GM18909 (cell line): Measurements from ENCODE around the gene ASTL.
A peak's percentile ranks its signal among the peaks of the same experiment; 100 is the strongest.

Experiments used
- ATAC-seq: cut with Tn5 transposase; IDR thresholded peaks from one replicate; pipeline ENCODE4 v1.9.1; 2021; ENCODE audit warnings: mild to moderate bottlenecking; ENCODE audit not compliant: unreplicated experiment, poor library complexity

The ASTL gene

DNA sequence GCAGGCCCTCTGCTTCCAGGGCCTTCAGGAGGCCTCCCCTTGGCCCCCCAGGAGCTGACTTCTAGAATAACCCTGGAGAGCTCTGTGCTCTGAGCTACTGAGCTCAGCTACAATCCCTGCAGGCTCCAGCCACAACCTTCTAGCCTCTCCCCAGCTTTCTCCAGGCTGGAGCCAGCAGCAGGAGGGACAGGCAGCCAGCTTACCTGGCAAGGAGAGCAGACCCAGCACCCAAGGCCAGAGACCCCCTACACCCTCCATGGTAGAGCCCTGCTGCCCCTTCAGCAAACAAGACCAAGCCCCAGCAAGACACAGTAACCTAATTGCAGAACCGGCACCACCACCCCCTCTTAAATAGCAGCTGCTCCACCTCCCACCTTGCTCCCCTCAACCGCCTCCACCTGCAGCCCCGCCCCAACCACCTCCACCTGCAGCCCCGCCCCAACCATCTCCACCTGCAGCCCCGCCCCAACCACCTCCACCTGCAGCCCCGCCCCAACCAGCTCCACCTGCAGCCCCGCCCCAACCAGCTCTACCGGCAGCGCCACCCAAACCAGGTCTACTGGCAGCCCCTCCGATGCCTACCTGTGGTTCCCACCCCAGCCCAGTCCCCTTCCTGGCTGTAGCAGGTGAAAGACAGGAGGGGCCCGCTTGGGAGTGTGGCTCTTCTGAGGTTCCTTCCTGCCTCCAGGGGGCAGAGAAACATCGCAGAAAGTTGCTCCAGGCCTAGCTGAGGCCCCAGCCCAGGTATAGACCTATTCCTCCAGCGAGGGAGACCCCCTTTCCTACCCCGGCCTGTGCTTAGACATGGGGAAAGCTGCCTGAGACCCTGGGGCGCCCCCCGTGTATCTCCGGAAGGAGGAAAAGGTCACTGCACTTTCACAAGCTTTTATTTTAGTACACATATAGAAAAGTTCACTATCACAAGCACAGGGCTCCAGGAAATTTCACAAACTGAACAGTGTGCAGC lies at the start of gene ASTL:
TSS of gene ASTL (minus strand) at position 324 of the 967 bp plus-strand sequence. CDS start at position 258, 66 bp downstream.
- no peak for ATAC-seq

DNA sequence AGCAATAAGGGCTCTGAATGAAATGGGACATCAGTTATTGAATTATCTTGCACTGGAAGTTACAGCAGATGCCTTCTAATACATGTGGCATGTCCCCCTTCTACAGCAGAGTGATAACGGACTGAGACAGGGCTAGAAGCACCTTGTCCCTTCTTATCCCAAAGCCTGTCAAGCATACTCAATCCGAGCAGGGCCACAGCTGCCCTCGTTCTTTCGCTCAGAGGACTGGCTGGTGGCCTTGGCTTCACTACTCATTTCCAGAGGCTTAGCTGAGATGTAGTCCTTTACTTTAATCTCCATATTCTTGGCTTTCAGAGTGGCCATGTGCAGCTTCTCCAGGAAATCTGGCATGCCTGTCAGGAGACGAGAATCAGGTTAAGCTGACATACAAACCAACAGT lies 48.3 kb upstream of the ASTL start:
- no peak for ATAC-seq

DNA sequence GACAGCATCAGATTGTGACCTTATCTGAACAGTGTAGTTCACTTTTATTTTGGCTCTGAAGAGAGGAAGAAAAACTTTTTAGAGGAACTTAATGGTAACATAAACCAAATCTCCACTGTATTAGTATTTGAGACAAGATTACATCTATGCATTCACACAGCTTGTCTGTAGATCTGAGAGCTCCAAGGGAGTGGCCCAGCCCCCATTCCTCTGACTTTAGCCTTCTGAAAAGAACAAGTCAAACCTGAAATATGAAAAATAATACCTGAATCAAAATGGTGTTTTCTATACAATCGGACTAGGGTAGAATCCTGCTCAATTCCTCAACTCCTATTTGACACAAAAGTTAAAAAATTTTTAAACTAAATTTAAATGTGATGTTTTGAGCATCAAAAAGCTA lies 47.2 kb upstream of the ASTL start:
- no peak for ATAC-seq

- ATAC-seq, result no peak
Measured at GRCh38 chr2:96184989-96185388, 46.7 kb upstream of the ASTL start.

- ATAC-seq, result no peak
Measured at GRCh38 chr2:96184188-96184587, 45.9 kb upstream of the ASTL start.

DNA sequence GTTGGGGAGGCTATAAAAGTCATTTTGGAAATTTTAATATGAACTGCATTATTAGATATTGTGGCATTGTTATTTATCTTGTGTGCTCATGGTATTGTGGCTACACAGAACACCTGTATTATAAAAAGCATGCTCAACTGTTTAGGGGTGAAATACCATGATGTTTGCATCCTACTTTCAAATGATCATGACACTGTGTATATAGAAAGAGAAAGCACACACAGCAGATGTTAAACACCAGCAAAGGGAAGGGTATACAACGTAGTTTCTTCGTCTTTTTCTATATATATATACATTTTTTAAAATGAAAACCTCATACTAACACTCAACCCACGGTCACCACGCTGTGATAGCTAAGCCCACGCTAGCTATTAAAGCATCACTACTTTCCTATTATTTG lies 43.2 kb upstream of the ASTL start:
- ATAC-seq, result no peak

DNA sequence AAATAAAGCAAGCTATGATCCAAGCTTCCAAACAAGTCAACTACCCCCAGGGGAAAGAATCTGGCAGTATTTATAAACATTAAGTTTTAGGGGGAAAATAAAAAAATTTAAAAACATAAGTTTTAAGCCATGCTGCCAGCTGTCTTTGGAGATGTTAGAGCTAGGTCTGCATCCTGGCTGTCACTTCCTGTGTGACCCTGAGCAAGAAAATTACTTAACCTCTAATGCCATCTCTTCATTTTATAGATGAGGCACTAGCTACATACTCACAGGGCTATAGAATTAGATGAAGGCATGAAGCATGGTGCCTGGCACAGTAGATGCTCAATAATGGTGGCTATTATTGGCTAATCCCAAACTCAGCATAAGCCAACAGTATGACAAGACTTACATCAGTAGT lies 42.2 kb upstream of the ASTL start:
- ATAC-seq, result no peak

DNA sequence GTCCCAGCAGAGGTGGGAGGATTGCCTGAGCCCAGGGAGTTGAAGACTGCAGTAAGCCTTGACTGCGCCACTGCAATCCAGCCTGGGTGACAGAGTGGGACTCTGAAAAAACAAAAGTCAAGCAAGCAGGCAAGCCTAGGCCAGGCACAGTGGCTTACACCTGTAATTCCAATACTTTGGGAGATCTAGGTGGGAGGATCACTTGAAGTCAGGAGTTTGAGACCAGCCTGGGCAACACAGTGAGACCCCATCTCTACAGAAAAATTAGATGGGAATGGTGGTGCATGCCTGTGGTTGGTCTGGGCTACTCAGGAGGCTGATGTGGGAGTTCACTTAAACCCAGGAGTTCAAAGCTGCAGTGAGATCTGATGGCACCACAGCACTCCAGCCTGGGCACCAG lies 41.7 kb upstream of the ASTL start:
- no peak for ATAC-seq

- ATAC-seq, result no peak
Measured at GRCh38 chr2:96176661-96177060, 38.4 kb upstream of the ASTL start.

DNA sequence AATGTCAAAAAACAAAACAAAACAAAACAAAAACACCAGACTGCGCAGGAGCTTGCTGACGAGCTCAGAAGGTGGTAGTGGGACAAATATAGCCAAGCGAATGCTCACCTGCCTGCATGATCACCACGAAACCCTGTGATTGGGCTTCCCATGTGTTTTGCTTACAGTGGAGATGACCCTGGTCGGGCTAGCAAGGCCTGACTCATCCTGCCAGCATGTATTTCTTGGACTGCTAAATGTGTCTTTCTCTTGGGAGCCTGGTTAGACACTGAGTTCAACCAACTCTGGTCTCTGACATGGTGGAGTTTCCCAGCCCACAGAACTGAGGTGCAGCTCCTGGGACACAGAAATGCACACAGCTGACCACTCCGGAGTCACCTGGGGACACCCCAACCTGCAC lies 37.6 kb upstream of the ASTL start:
- no peak for ATAC-seq

GRCh38 chr2:96174251-96175144 lies 36.2 kb upstream of the ASTL start:
- peak; percentile 82 for ATAC-seq

DNA sequence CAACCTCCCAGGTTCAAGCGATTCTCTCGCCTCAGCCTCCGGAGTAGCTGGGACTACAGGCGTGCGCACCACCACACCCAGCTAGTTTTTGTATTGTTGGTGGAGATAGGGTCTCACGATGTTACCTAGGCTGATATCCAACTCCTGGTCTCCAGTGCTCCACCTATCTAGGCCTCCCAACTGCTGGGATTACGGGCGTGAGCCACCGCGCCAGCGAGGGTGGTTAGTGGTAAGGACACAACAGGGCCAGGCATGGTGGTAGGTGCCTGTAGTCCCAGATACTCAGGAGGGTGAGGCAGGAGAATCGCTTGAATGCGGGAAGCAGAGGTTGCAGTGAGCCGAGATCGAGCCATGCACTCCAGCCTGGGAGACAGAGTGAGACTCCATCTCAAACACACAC lies 33.5 kb upstream of the ASTL start:
- ATAC-seq, result no peak

DNA sequence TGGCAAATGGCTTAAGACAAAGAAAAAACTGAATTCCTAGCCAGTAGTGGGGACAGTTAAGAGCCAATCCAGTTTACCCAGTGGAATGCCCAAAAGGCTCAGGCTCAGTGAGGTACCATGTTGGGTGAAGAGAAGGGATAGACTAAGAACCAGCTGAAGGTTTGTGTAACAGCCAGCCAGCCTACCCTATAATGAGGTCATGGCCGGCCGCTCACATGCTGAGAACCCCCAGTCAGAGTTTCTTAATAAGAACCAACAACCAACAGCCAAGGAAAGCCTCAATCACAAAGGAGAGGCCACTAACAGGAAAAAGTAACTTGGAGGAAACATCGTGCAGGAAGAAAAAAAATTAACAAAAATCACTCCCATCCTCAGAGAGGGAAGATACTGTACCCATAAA lies 32.3 kb upstream of the ASTL start:
- ATAC-seq, result no peak

DNA sequence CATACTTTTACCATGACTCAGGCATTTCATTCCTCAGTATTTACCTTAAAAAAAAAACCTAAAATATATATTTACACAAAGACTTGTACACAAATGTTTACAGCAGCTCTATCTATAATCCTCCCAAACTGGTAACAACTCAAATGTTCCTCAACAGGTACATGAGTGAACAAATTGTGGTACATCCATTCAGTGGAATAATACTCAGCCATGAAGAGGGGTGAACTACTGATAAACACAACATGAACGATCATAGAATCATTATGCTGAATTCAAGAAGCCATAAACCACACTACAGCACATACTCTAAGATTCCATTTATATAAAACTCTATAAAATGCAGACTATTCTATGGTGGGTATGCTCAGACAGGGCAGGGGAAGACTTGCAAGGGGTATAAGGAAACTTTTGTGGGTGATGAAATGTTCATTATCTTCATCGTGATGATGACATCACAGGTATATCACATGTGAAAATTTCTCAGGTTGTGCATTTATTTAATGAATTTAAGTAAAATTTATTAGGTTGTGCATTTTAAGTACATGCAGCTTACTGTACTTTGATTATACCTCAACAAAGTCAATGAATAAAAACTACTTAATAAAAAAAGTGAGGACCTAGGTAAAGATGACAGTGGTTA lies 31.7 kb upstream of the ASTL start:
- ATAC-seq, result no peak

DNA sequence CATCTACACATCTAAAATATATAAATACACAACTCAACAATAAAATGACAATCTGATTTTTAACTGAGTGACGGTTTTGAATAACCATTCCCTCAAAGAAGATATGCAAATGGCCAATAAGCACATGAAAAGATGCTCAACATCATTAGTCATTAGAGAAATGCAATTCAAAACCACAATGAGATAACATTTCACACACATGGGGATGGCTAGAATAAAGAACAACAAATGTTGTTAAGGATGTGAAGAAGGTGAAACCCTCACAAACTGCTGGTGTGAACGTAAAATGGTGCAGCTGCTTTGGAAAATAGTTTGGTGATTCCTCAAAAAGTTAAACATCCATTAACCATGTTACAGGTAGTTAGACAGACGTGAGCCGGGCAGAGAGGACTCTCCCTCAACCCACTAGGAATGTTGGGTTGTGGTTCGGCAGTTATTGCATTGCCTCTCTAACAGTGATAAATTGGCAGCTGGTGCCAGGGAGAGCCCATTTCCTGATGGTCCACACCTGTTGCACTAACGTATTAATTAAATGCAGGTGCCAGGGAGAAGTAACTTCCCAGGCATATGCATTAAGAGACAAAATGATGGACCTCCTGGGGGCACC lies 29.2 kb upstream of the ASTL start:
- ATAC-seq, result no peak

DNA sequence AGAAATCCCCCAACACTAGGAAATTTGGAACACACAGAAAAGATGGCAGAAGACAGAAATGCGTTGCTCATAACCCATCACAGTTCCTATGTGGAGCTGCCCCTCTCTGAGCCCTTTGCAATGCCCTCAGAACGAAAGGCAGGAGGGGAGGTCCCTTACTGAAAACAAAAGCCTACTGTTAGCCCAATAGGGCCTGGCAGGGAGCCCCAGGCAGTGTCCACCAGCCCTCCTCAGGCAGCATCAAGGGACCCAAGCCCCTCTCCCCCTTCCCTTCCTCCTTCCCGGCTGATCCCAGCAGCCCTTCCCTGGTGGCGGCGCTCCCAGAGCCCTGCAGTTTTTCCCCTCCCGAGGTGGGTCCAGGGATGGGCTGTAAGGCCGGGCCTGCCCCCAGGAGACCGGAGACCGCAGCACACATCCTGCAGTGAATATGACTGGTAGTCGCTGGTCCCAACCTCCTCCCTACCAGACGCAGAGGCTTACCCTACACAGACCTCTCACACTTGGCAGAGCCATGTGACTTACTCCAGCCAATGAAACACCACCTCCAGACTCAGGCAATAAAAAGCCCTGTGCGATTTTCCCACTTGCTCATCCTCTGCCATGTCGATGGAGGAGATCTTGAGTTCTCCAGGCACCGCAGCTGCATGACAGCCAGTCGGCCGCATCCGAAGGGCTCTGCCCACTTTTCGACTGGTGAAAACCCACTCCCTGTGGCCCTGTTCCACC lies 26.3 kb upstream of the ASTL start:
- ATAC-seq, result peak; percentile 67

DNA sequence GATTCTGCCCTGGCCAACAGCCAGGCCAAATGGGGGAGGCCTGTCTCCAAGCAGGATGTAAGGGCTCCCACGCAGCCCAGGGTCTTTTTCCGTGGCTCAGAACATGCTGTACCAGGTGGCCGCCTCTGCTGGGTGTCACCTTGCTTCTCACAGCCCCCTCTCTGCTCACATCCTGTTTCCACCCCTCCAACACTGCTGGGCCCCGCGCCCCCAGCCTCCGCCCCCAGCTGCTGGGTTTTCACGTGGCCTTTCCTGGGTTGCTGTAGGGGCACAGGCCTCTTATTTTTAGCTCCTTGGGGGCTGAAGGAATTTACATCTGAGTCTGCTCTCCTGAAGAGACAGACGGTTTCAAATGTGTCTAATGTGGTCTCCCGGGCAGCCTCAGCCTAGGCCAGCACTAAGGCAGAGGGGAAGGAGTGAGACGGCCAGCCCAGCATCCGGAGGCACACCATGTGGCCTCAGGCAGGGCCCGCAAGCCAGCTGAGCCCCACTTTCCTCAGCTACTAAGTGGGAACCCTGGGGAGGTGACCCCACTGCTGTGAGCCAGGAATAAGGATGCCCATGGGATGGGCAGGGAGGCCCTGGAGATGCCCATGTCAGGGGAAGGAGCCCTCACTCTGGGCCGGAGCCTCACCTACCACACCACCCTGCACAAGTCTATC lies 25.6 kb upstream of the ASTL start:
- ATAC-seq, result peak; percentile 70

- ATAC-seq, result peak; percentile 12
Measured at GRCh38 chr2:96163415-96163767, 25.1 kb upstream of the ASTL start.

DNA sequence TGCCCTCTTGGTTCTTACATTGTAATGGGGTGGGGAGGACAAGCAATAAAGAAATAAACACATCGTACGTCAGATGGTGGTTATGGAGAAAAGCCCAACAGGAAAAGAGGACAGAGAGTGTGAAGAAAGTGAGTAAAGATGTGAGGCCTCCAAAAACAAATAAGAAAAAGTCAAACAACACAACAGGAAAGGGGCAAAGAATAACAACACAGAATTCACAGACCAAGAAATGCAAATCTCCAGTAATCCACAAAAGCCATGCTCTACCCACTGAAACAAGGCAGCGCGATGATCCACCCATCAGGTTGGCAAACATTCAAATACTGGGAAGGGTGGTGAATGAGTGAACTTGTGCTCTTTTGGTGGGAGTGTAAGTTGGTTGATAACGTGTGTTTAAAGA lies 23.6 kb upstream of the ASTL start:
- ATAC-seq, result no peak
